Measurements from ENCODE around the gene SLC10A3. TPM values are rescaled to one million over a fixed set of nuclear protein-coding genes. Genes with fewer than 3 reads are reported as not detected.

SLC10A3 gene
- total RNA-seq, 2 donors from 2014 or later = 5.4 to 9.1 TPM

- H3K36me3 ChIP-seq (ENCODE audit: control insufficient read depth, insufficient read depth, low read length) = no peaks in the 10 kb centered on the region
- no peaks in the 10 kb centered on the region for H3K27me3 ChIP-seq (ENCODE audit: control insufficient read depth, insufficient read depth, low read length, poor library complexity, severe bottlenecking)
- TF ChIP-seq CTCF (conservative IDR thresholded peaks at IDR 0.05) = no peak
- no peaks in the 10 kb centered on the region for H3K4me1 Mint-ChIP-seq
- H3K27ac ChIP-seq (ENCODE audit: low read depth, low read length) = no peak overlapping the region
- no peak overlapping the region for H3K4me3 Mint-ChIP-seq
- no peaks in the 10 kb centered on the region for H3K9me3 ChIP-seq (ENCODE audit: control insufficient read depth, low read length)
- no peak for DNase-seq
- WGBS, 2 experiments (ENCODE audit: insufficient coverage in 1 of 2, insufficient read length in 1 of 2) = 77% methylated on average over 3 of the region's 3 CpGs; no CpG with 5 or more reads in 1 of the 2 experiments
- H3K27ac Mint-ChIP-seq = no peak overlapping the region
- peaks cover 1% of the 10 kb centered on the region for H3K27me3 Mint-ChIP-seq (ENCODE audit: insufficient read depth)
- H3K9me3 Mint-ChIP-seq = peaks cover 57% of the 10 kb centered on the region
- no peaks in the 10 kb centered on the region for H3K4me1 ChIP-seq (ENCODE audit: control insufficient read depth, insufficient read depth, low read length)
- no peak overlapping the region for H3K4me3 ChIP-seq (ENCODE audit: low read length)
- no peak overlapping the region for H3K9ac ChIP-seq (ENCODE audit: extremely low read depth, low read length, poor library complexity, severe bottlenecking)
- H3K36me3 Mint-ChIP-seq (ENCODE audit: low read depth) = no peaks in the 10 kb centered on the region
Measured at GRCh38 chrX:154494715-154495114, 4.3 kb upstream of the SLC10A3 start.

GRCh38 chrX:154490021-154490413 lies 412 bp downstream of the SLC10A3 start:
- WGBS, 2 experiments (ENCODE audit: insufficient coverage in 1 of 2, insufficient read length in 1 of 2) = 0 to 10% methylated on average over 3 to 17 of the region's 19 CpGs
- Mint-ChIP-seq H3K9me3 (peaks cover 63% of the 10 kb centered on the region), H3K27ac (peak overlapping the region; percentile 87), H3K4me3 (peak overlapping the region; percentile 72), H3K27me3 (ENCODE audit: insufficient read depth) (peaks cover 1% of the 10 kb centered on the region), H3K36me3 (ENCODE audit: low read depth) (peaks cover 6% of the 10 kb centered on the region), H3K4me1 (no peaks in the 10 kb centered on the region)
- H3K4me3 ChIP-seq (ENCODE audit: low read length) = peak overlapping the region; percentile 76
- H3K36me3 ChIP-seq (ENCODE audit: control insufficient read depth, insufficient read depth, low read length) = no peaks in the 10 kb centered on the region
- H3K9ac ChIP-seq (ENCODE audit: extremely low read depth, low read length, poor library complexity, severe bottlenecking) = peak overlapping the region; percentile 41
- no peaks in the 10 kb centered on the region for H3K4me1 ChIP-seq (ENCODE audit: control insufficient read depth, insufficient read depth, low read length)
- no peaks in the 10 kb centered on the region for H3K9me3 ChIP-seq (ENCODE audit: control insufficient read depth, low read length)
- no peaks in the 10 kb centered on the region for H3K27me3 ChIP-seq (ENCODE audit: control insufficient read depth, insufficient read depth, low read length, poor library complexity, severe bottlenecking)
- no peak for TF ChIP-seq CTCF (conservative IDR thresholded peaks at IDR 0.05)
- peak; percentile 46 for DNase-seq
- H3K27ac ChIP-seq (ENCODE audit: low read depth, low read length) = no peak overlapping the region

GRCh38 chrX:154489182-154489581 lies 1.2 kb downstream of the SLC10A3 start:
- H3K4me1 Mint-ChIP-seq = no peaks in the 10 kb centered on the region
- 93% methylated on average over 4 of the region's 4 CpGs; no CpG with 5 or more reads in 1 of the 2 experiments for WGBS, 2 experiments (ENCODE audit: insufficient coverage in 1 of 2, insufficient read length in 1 of 2)
- peaks cover 3% of the 10 kb centered on the region for H3K36me3 ChIP-seq (ENCODE audit: control insufficient read depth, insufficient read depth, low read length)
- no peaks in the 10 kb centered on the region for H3K9me3 ChIP-seq (ENCODE audit: control insufficient read depth, low read length)
- H3K27ac ChIP-seq (ENCODE audit: low read depth, low read length) = no peak overlapping the region
- H3K4me3 ChIP-seq (ENCODE audit: low read length) = peak overlapping the region; percentile 76
- peaks cover 64% of the 10 kb centered on the region for H3K9me3 Mint-ChIP-seq
- peaks cover 1% of the 10 kb centered on the region for H3K27me3 Mint-ChIP-seq (ENCODE audit: insufficient read depth)
- H3K4me1 ChIP-seq (ENCODE audit: control insufficient read depth, insufficient read depth, low read length) = no peaks in the 10 kb centered on the region
- TF ChIP-seq CTCF (conservative IDR thresholded peaks at IDR 0.05) = no peak
- DNase-seq = no peak
- no peak overlapping the region for H3K9ac ChIP-seq (ENCODE audit: extremely low read depth, low read length, poor library complexity, severe bottlenecking)
- no peak overlapping the region for H3K27ac Mint-ChIP-seq
- H3K36me3 Mint-ChIP-seq (ENCODE audit: low read depth) = peaks cover 6% of the 10 kb centered on the region
- no peaks in the 10 kb centered on the region for H3K27me3 ChIP-seq (ENCODE audit: control insufficient read depth, insufficient read depth, low read length, poor library complexity, severe bottlenecking)
- H3K4me3 Mint-ChIP-seq = peak overlapping the region; percentile 72
